ENCODE data around the gene DYNC1H1.
"Not testable (repeated sequence)": the region's sequence is repeated elsewhere in the genome, so short reads cannot be mapped to it uniquely, and the experiment has no call there.

The DYNC1H1 gene

DNA sequence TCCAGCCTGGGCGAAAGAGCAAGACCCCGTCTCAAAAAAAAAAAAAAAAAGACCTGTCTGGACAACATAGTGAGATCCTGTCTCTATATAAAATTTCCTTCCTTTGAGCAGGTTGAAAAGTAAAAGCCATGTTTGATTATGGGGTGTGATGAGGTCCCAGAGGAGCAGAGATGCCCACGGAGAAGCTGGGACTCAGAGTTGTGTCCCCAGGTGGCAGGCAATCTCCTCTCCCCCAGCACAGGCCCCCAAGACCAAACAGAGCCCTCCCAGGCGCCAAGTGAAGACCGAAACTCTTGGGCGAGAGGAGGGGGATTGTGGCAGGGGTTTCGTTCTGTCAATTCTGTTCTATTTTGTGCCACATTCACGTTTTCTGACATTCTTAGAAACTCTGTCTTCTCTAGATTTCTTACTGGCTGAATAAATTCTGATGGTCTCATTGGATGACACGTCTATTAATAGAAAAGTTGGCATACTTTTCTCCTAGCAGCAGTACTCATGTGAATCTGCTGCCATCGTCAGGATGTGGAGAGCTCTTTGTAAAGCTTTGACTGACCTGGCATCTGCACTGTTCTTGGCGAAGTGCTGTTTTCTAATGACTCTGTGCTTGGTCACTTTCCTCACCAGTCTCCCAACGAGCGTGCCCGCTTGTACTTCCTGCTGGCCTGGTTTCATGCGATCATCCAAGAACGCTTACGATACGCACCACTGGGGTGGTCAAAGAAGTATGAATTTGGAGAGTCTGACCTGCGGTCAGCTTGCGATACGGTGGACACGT is 79.1 kb downstream of the DYNC1H1 start:
- DNase-seq = no peak

DNA sequence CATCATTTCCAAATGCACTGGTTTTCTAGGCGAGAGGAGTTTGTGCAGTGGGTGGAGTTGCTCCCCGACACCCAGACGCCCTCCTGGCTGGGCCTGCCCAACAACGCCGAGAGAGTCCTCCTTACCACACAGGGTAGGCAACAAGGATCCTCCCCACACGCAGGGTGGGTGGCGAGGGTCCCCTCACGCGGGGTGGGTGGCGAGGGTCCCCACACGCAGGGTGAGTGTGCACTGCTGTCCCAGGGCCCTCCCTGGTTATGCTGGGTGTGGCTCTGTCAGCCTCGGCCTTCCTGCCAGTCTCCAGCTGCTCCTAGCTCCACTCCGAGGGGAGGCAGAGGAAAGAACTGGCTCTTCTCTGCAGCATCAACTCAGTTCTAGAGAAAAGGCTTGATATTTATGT is 80.2 kb downstream of the DYNC1H1 start:
- no peak for DNase-seq

DNA sequence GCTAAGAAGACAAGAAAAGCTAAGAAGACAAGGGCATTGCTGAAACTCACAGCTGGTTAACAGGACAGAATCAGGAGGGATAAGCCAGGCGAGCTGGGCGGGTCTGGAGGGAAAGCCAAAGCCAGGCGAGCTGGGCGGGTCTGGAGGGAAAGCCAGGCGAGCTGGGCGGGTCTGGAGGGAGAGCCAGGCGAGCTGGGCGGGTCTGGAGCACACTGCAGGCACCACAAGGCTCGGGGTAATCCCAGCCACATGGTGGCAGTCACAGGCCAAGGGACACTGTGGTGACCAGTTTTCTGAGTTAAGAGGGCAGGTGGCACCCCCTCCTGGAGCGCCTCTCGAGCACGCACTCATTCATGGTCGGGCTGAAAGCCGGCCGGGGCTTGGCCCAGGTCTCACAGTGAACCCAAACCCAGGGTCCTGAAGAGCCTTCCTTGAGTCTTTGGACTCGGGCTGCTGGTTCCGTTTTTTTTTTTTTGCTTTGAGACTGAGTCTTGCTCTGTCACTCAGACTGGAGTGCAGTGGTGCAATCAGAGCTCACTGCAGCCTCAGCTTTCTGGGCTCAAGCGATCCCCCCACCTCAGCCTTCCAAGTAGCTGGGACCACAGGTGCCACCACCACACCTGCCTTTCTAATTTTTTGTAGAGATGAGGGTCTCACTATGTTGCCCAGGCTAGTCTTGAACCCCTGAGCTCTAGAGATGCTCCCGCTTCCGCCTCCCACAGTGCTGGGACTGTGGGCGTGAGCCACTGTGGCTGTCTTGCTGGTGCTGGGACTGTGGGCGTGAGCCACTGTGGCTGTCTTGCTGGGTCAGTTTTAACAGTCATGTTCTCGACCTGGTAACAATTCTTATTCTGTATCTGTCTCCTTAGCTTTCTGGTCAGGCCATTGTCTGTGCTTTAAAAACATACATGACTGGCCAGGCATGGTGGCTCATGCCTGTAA is 82.2 kb downstream of the DYNC1H1 start:
- peak; percentile 19 for DNase-seq

DNA sequence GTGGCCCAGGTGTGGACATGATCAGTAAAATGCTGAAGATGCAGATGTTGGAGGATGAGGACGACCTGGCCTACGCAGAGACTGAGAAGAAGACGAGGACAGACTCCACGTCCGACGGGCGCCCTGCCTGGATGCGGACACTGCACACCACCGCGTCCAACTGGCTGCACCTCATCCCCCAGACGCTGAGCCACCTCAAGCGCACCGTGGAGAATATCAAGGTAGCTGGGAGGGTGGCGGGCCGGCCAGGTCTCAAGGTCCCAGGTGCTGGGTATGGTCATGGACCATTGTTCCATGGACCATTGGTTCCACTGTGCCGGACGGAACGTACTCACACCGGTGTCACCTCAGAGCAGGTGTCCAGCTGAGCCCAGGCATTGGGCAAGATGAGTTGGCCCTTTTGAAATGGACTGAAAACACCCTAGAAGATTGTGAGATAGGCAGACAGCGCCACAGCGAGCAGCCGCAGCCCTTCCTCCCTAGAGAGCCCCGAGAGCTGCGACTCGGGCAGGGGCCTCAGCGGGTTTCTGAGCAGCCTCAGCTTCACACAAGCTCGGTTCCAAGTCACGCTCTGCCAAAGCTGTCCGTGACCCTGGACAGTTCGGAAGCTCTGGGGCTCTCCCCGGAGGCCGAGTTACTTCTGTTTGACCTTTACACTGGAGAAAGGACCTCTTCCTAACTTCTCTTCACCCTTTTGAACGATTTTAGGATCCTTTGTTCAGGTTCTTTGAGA is 83.6 kb downstream of the DYNC1H1 start:
- DNase-seq = no peak

DNA sequence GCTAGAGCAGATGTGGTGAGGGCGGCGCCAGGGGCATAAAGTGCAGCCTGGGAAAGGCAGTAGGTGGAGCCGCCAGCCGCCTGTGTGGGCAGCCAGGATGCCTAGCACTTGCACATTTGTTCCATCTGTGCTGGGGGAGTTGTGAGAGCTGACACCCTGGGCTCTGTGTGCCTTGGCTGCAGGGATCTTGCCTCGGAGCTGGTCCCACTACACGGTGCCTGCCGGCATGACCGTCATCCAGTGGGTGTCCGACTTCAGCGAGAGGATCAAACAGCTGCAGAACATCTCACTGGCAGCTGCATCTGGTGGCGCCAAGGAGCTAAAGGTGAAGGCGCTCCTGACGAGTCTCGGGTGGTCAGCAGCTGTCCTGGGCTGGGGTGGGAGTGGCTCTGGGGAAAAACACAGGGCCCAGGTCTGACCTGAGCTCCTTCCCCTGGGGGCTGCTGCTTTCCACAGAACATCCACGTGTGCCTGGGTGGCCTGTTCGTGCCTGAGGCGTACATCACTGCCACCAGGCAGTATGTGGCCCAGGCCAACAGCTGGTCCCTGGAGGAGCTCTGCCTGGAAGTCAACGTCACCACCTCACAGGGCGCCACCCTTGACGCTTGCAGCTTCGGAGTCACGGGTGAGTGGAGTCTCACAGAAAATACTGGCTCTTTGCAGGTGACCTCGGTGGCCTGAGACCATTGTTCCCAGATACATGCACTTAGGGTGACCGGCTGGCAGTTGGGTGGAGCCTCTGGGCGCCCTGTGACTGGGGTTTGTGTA is 85.1 kb downstream of the DYNC1H1 start:
- no peak for DNase-seq

DNA sequence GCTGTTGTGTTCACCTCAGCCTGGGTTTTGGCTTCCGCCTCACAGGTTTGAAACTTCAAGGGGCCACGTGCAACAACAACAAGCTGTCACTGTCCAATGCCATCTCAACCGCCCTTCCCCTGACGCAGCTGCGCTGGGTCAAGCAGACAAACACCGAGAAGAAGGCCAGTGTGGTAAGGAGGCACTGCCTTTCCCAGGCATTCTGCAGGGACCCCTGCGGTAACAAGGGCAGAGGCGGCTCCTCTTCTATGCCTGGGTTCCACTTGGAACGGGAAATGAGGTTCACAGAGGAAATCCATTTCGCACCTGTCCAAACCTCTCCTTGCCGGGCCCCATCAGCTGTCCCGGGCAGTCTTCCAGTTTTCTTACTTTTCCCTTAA is 85.6 kb downstream of the DYNC1H1 start:
- DNase-seq = no peak

DNA sequence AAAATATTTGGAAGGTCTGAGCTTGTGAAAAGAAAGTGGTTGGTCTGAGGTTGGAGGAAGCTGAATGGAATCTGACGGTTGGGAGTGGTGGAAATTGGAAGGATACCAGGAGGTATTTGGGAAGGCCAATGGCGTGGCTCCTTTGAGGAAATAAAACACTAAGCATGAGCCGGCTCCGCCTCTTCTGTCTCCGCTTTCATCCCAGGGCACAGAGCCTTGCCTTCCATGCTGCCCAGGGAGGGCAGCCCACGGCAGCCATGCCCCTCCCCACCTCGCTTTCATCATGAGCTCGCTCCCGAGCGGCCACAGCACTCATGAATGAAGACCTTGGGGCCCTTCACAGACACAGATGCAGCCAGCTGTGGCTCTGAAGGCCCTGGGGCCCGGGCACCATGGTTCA is 86.3 kb downstream of the DYNC1H1 start:
- no peak for DNase-seq

DNA sequence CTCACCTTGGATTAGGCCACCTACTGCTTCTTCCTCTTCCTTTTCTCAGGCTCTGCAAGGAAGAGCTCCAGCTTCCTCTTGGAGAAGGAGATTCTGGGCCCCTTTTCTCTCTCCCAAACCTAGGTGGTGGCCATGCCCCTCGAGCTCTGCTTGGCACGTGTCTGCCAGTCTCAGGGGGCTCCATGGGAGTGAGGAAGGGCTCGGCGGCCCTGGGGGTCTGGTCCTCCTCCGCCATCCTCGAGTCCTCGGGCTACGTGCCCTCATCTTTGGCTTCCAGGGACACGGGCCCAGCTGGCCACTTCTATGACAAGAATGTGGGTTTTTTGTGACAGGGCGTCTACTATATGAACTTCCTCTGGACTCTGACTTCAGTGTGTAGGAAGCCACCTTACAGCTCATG is 88.1 kb downstream of the DYNC1H1 start:
- DNase-seq = no peak

DNA sequence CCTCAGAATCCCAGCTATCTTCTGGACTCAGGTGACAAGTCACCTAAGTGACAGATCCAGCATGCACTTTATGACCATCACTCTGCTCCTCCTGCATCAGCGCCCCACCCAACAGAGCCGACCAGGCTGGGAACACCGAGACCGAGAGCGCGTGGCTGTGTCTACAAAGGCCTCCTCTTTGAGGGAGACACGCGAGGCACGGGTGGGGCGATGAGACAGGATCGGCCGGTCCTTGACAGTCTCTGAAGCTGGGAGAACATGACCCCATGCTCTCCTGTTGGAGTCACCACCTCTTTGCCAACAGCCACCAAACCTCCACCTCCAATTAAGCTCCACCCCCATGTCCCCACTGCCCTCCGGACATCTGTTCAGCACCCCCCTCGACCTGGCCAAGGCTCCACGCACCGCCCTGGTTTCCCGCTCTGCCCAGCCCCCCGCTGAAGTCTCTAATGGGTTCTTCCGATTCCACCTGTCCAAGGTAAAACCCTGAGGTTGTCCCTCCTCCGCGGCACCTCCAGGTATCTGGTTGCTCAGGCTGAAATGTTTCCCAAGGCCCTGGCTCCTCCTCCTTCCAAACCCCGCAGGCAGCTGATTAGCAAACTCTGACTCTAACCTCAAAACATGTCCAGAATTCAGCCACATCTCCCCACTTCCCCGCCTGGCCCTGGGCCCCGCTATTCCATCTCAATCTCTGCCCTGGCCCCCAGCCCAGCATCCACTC is 91.0 kb downstream of the DYNC1H1 start:
- no peak for DNase-seq

DNA sequence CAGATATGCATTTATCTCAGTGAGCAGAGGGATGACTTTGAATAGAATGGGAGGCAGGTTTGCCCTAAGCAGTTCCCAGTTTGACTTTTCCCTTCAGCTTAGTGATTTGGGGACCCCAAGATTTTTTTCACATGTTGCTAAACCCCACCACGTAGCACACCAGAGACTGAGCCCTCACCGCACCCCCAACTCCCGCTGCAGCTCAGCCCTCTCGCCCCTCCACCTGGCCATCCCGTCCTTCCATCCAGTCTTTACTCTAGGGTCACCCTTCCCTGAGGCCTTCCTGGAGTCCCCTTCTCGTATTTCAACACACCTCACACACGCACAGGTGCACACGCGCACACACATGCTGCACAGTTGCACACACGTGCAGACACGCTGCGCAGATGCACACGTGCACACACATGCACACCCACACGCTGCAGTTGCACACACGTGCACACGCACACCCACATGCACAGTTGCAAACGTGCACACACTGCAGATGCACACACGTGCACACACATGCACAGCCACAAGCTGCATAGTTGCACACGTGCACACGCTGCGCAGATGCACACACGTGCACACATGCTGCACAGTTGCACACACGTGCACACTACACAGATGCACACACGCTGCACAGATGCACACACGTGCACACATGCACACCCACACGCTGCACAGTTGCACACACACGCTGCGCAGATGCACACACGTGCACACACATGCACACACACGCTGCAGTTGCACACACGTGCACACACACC is 92.5 kb downstream of the DYNC1H1 start:
- no peak for DNase-seq

DNA sequence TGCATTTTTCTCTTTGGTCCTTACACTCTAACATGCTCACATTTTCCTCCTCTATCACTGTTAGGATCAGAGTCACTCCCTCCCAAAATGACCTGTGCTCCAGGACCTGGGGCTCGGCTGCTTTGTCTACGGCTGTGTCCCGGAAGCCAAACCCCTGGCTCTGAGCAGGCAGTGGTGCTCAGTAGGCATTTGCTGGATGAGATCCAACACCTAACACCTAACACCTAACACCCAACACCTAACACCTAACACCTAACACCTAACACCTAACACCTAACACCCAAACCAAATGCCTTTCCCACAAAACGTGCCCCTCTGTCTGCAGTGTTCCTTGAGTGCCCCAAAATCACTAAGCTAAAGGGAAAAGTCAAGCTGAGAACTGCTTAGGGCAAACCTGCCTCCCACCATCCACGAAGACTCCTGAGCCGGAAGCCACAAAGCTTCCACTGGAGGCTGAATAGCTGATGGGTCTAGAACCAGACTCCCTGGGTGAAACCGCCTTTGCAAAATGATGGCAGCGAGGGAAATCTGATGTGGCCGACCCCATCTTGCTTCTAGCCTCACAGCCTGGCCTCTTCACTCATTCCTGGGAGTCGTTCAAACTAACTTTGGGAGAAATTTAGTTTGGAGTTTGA is 93.2 kb downstream of the DYNC1H1 start:
- no peak for DNase-seq

DNA sequence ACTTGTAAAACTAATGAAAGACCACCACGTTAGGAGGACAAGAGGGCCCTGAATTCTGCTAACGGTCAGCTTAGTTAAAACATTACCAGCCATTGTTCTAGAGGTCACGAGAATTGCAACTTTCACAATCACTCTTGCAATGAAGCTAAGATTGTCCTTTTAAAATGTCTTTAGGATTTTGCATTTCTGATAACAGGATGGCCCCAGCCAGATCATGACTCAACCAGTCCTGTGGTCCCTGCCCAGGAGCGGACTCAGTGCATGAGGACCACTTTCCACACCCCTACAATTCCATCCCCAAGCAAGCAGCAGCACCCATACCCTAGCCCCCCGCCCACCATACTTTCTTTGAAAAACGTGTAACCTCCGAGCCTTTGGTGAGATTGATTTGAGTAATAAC is 93.8 kb downstream of the DYNC1H1 start:
- no peak for DNase-seq

DNA sequence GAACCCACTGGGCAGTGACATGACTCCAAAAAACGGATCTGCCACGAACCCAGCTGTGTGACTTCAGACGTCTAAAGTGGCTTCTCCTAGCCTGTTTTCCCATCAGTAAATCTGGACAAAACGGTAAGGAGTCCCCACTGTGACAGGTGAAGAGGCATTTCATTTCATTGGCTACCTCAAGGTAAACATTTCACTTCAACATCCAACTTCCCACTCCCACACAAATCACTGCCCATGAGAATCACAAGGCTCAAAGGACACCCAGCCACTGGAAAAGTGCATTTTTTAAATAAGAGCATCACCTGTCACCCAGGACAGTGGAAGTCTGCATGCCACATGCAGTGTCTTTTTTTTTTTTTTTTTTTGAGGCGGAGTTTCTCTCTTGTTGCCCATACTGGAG is 94.6 kb downstream of the DYNC1H1 start:
- no peak for DNase-seq

DNA sequence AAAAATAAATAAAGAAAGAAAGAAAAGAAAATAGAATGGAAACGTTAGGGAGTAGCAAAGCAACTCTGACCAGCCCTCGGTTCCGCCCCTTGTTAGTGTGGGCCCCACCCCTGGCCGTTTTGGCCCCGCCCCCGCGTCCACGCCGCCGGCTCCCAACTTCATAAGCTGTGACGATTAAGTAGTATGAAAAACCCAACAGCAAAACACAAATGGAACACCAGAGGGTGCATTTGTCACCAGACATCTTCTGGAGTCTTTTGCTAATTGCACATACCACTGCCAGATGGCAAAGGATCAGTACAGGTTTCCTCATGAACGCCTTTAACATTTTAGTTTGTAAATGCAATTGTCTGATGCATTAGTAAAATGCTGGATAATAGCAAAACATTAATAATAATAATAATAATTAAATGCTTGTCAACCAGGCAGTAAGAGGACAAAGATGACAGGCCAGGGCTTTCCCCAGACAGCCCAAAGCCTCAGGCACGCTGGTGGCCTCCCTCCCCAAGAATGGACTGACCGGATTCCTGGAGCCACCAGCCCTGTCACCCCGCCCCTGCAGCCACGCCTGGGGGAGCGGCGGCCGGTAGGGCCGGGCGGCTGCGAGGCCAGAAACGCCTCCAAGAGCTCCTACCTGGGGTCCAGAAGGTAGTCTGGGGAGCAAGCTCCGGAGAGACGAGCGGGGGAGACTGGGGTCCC is 98.9 kb downstream of the DYNC1H1 start:
- DNase-seq = peak; percentile 82

DNA sequence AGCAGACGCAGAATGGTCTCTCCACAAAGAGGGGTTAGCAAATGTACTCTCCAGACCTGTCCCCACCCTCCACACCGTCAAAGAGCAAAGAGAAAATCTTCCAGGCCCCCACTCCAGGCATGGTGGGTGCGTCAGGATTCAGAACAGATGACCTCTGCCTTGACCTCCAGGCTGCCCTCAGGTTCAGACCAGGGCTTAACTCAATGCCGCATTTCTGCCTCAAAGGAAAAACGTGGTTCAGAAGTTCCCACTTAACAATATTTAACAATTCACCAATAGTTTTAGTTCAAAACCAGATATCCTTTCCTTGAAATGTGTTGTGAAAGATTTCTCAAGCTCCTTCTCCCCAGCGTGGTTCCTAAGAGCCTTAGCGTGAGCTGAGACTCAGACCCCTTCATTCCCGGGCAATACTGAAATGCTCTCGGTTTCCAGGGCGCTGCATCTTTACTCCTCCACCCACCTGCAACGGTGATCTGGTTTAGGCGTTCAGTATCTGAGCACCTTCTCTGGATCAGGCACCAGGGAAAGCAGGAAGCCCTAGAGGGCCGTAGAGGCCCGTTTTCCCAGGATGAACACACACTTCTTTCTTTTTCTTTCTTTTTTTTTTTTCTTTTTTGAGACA is 99.5 kb downstream of the DYNC1H1 start:
- no peak for DNase-seq

DNA sequence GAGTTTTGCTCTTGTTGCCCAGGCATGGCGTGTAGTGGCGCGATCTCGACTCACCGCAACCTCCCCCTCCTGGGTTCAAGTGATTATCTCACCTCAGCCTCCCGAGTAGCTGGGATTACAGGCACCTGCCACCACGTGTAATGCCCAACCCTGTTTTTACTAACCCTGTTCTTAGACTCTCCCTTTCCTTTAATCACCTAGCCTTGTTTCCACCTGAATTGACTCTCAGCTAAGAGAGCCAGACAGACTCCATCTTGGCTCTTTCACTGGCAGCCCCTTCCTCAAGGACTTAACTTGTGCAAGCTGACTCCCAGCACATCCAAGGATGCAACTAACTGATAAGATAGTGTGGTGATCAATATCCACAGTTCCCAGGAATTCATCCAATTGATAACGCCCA is 100.2 kb downstream of the DYNC1H1 start:
- DNase-seq = not testable (repeated sequence)

DNA sequence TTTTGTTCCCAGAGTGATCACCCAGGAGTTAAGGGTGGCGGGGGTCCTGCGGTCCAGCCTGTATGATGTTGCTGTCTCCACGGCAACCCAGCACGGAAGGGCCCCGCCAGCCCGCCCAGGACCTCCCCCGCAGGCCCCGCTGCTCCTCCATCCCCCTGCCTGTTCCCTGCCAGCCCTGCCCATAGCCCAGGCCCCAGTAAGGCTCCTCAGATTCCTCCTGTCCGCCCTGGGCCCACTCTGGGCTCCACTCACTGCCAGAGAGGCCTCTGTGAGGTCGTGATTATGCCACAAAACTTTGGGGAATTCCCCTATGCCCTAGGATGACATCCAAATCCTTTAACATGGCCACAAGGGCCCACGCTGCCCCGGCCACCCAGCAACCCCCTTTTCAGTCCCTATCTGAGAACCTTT is 101.7 kb downstream of the DYNC1H1 start:
- no peak for DNase-seq

DNA sequence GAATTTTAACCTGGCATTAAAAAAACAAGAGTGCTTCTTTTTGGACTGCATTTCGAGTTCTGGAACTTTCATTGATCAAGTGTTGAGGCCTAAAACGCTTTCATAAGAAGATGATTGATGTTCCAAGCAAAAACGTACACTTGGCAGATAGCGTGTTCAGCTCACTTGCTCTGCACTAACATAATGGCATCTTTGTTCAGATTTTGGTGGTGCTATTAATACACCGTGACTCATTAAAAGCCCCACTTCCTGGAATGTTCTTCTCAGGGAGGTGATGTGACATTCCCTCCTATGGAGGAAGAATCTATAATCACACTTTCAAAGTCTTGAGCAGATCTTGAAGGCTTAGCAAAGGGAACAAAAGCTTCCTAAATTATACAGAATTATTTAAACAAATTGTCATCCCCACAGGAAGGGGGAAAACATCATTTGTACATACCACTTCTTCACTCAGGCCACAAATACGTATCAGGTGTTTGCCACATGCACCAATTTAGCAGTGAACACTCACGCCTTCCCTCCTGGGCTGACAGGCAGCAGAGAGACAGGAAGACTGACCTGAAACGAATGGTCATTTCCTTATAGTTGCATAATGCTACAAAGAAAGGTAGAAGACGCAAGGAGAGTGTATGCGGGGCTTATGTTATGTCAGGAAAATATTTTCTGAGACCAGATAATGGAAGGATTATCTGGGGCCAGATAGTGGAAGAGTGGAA is 107.1 kb downstream of the DYNC1H1 start:
- DNase-seq = no peak

DNA sequence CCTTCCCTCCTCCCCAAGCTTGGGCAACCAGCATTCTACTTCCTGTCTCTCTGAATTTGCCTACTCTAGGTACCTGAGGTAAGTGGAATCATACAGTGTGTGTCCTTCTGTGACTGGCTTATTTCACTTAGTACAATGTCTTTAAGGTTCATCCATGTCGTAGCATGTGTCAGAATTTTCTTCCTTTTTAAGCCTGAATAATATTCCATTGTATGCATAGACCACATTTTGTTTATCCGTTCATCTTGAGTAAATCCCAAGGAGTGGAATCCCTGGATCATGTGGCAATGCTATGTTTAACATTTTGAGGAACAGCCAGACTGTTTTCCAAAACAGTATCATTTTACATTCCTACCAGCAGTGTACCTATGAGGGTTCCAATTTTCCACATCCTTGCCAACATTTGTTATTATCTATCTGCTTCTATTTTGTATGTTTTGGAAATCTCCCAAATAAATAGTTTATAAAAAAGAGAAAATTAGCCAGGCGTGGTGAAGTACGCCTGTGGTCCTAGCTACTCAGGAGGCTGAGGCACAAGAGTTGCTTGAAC is 110.1 kb downstream of the DYNC1H1 start:
- DNase-seq = no peak
